ENCODE data around the gene OR2J1. TPM values are rescaled to one million over a fixed set of nuclear protein-coding genes. Genes with fewer than 3 reads are reported as not detected.
A peak's percentile ranks its signal among the peaks of the same experiment; 100 is the strongest.

The OR2J1 gene
- total and polyA plus RNA-seq, 9 of the 15 experiments (the other 6 are each of a cell fraction or from before 2014, with no cell fraction given) = not detected

DNA sequence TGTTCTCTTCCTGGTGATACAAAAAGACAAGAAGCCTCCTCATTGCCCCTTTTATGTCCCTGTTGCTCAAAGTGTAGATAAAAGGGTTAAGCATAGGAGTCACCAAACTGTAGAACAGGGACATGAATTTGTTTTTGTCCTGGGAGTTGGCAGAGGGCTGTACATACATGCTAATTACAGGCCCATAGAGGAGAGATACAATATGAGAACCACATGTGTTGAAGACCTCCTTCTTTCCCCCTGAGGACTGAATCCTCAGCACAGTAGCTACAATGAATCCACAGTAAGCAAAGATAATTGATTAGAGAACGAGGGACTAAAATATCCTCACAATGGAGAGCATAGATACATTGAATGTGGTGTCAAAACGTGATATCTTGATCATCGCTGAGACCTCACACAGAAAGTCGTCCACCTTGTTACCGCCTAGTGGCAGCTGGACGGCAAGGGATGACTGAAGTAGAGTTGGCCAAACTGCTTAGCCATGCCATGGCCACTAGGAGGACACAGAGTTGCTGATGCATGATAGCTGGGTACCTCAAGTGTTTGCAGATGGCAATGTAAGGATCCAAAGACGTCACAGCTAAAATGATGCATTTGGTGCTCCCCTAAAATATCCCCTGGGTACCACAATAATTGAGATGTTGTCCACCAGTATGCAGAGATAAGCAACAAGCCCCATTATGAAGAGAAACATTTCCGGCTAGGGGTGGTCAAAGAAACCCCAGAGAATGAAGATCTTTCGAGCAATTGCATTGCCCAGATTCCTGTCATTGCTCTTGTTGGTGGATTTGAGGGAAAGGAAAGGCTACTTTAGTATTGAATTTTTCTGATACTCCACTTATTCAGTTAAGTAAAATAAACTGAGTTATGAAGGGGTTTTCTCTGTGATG, 27.2 kb upstream of the OR2J1 start (continued):
- TF ChIP-seq CREB1 (IDR thresholded peaks at IDR 0.05) = peak; percentile 22; the same call in 1 of the 2 replicates
- no peak for TF ChIP-seq CREB1 (CRISPR knock-in tag; IDR thresholded peaks at IDR 0.05)
- no peak for TF ChIP-seq TAF9B (IDR thresholded peaks at IDR 0.05; ENCODE audit: partially characterized antibody)
- no peak for TF ChIP-seq CREBBP (IDR thresholded peaks at IDR 0.05; ENCODE audit: low read depth, low read length)
- no peak for TF ChIP-seq PYGO2 (tag; IDR thresholded peaks at IDR 0.05)
- TF ChIP-seq BCOR (IDR thresholded peaks at IDR 0.05) = no peak
- TF ChIP-seq YBX1 (IDR thresholded peaks at IDR 0.05) = no peak
- TF ChIP-seq TAL1 (IDR thresholded peaks at IDR 0.05) = no peak
- TF ChIP-seq NFATC3 (IDR thresholded peaks at IDR 0.05) = no peak
- no peak for TF ChIP-seq DDX20 (tag; IDR thresholded peaks at IDR 0.05; ENCODE audit: low read depth)
- TF ChIP-seq TCF3 (CRISPR knock-in tag; IDR thresholded peaks at IDR 0.05) = no peak
- no peak for TF ChIP-seq ERF (CRISPR knock-in tag; IDR thresholded peaks at IDR 0.05)
- no peak for TF ChIP-seq HDAC1 (IDR thresholded peaks at IDR 0.05)
- no peak for TF ChIP-seq NFRKB (IDR thresholded peaks at IDR 0.05; ENCODE audit: low read depth)
- TF ChIP-seq BMI1 (IDR thresholded peaks at IDR 0.05; ENCODE audit: low read length) = no peak
- TF ChIP-seq RFX7 (CRISPR knock-in tag; IDR thresholded peaks at IDR 0.05) = no peak
- no peak for TF ChIP-seq NEUROD1 (IDR thresholded peaks at IDR 0.05; ENCODE audit: borderline replicate concordance, low read depth, low read length, partially characterized antibody)
- no peak for TF ChIP-seq HSF4 (CRISPR knock-in tag; IDR thresholded peaks at IDR 0.05; ENCODE audit: borderline replicate concordance)
- TF ChIP-seq, protein P1, sequence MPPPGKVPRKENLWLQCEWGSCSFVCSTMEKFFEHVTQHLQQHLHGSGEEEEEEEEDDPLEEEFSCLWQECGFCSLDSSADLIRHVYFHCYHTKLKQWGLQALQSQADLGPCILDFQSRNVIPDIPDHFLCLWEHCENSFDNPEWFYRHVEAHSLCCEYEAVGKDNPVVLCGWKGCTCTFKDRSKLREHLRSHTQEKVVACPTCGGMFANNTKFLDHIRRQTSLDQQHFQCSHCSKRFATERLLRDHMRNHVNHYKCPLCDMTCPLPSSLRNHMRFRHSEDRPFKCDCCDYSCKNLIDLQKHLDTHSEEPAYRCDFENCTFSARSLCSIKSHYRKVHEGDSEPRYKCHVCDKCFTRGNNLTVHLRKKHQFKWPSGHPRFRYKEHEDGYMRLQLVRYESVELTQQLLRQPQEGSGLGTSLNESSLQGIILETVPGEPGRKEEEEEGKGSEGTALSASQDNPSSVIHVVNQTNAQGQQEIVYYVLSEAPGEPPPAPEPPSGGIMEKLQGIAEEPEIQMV (tag; conservative IDR thresholded peaks at IDR 0.05; ENCODE audit: low read depth) = no peak
- TF ChIP-seq, protein P2, sequence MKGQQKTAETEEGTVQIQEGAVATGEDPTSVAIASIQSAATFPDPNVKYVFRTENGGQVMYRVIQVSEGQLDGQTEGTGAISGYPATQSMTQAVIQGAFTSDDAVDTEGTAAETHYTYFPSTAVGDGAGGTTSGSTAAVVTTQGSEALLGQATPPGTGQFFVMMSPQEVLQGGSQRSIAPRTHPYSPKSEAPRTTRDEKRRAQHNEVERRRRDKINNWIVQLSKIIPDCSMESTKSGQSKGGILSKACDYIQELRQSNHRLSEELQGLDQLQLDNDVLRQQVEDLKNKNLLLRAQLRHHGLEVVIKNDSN (CRISPR knock-in tag; IDR thresholded peaks at IDR 0.05) = no peak
- no peak for TF ChIP-seq COPS2 (conservative IDR thresholded peaks at IDR 0.05)
- TF ChIP-seq, protein P3, sequence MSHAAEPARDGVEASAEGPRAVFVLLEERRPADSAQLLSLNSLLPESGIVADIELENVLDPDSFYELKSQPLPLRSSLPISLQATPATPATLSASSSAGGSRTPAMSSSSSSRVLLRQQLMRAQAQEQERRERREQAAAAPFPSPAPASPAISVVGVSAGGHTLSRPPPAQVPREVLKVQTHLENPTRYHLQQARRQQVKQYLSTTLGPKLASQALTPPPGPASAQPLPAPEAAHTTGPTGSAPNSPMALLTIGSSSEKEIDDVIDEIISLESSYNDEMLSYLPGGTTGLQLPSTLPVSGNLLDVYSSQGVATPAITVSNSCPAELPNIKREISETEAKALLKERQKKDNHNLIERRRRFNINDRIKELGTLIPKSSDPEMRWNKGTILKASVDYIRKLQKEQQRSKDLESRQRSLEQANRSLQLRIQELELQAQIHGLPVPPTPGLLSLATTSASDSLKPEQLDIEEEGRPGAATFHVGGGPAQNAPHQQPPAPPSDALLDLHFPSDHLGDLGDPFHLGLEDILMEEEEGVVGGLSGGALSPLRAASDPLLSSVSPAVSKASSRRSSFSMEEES (CRISPR knock-in tag; IDR thresholded peaks at IDR 0.05) = no peak
- no peak for TF ChIP-seq CBX1 (IDR thresholded peaks at IDR 0.05; ENCODE audit: low read depth)
- no peak for TF ChIP-seq PTTG1 (tag; IDR thresholded peaks at IDR 0.05; ENCODE audit: low read depth)
- TF ChIP-seq SLC30A9 (CRISPR knock-in tag; IDR thresholded peaks at IDR 0.05) = no peak
- no peak for TF ChIP-seq MCM7 (IDR thresholded peaks at IDR 0.05)
- TF ChIP-seq NR4A1 (CRISPR knock-in tag; IDR thresholded peaks at IDR 0.05) = no peak
- TF ChIP-seq NR4A1 (tag; IDR thresholded peaks at IDR 0.05) = no peak

Measured in K562 (cell line).